Prostate gland (tissue), 2 donors: ENCODE results near the gene TJP2.

Experiments used
- POLR2AphosphoS5 ChIP-seq: sonication (generic); formaldehyde crosslinking; IDR thresholded peaks from one replicate; pipeline ENCODE4 v1.6.1; 2017; ENCODE audit warnings: antibody characterized with exemption
- TF ChIP-seq, protein P1 (sequence below), 4 experiments: fragments of 200-600 bp in 2 of 4; fragments of 450-650 bp in 2 of 4; sonication (generic) in 2 of 4; IDR thresholded peaks; 1 replicate in 3 of 4; 2 replicates in 1 of 4; pipeline ENCODE4 v1.5.1; 2016 to 2019; ENCODE audit warnings: antibody characterized with exemption in 4 of 4, mild to moderate bottlenecking in 2 of 4, moderate library complexity in 2 of 4

DNA sequence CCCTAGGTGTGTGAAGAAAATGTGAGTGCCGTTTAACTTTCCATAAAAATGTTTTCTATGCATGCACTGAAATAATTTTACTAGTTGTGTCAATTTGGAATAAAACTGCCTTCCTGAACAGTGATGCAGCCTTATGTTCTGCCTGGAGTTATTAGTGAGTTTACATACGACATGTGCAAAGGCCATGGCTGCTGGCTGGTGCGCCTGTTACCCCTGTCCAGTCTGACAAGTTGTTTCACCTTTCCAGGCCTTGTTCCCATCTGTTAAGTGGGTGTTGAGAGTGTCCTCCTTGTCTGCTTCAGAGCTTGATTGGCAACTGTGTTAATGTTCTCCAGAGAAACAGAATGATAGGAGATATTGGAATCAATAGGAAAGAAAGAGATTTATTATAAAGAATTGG is 60.6 kb downstream of the TJP2 start:
- TF ChIP-seq, protein P1, sequence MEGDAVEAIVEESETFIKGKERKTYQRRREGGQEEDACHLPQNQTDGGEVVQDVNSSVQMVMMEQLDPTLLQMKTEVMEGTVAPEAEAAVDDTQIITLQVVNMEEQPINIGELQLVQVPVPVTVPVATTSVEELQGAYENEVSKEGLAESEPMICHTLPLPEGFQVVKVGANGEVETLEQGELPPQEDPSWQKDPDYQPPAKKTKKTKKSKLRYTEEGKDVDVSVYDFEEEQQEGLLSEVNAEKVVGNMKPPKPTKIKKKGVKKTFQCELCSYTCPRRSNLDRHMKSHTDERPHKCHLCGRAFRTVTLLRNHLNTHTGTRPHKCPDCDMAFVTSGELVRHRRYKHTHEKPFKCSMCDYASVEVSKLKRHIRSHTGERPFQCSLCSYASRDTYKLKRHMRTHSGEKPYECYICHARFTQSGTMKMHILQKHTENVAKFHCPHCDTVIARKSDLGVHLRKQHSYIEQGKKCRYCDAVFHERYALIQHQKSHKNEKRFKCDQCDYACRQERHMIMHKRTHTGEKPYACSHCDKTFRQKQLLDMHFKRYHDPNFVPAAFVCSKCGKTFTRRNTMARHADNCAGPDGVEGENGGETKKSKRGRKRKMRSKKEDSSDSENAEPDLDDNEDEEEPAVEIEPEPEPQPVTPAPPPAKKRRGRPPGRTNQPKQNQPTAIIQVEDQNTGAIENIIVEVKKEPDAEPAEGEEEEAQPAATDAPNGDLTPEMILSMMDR (IDR thresholded peaks at IDR 0.05) = no peak
- TF ChIP-seq POLR2AphosphoS5 = no peak
